Endothelial cell of hepatic sinusoid (primary cell): ENCODE measurements around the gene PRDM12.
"Not testable (repeated sequence)": the region's sequence is repeated elsewhere in the genome, so short reads cannot be mapped to it uniquely, and the experiment has no call there.

Source experiments
- in situ Hi-C: cut with HindIII; loops from 2 replicates; pipeline ENCODE4 v1.10.0; 2017; ENCODE audit warnings: low sequenced_read_pairs

PRDM12 gene

DNA sequence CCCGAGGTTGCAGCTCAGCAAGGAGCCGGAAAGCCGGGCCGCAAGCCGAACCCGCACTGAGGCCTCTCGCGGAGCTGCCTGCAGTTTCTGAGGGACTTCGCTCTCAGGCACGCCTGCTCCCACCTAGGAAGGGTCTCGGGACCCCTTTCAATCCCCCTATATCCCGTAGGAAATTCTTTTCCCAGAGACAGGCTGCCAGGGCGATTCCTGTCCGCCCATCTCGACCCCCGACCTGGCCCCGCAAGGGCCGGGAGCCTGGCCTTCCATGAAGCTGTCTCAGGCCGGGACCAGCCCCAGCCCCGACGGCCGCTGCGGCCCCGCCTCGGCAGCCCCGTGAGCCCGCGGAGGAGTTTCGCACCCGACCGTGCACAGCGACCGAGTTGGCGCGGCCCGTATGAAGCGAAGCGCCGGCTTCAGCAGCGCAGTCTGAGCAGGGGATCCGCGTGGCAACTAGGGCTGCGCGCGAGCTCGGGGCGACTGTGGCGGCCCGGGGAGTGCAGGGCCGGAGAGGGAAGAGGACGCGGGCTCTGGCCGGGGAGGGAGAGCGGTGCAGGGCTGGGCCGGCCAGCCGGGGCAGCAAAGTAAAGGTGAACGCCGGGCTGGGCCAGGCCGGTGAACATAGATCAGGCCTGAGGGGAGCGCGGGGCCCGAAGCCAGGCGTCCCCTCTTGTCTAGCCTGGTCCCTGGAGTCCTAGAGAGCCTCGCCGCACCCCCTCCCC is 977 bp upstream of the PRDM12 start:
- in situ Hi-C loops = no loop called here

DNA sequence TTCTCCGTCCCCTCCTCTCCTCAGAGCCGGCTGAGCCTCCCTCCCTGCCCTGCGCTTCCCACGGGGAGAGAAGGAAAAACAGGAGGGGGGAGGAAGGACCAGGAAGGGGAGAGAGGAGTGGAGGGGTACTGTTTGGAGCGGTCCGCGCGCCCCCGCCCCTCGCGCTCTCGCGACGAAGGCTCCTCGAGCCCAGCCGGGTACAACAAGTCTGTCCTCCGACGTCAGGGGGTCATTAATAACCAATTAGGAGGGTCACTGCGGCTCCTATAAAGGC is 480 bp upstream of the PRDM12 start:
- in situ Hi-C loops = no loop called here

DNA sequence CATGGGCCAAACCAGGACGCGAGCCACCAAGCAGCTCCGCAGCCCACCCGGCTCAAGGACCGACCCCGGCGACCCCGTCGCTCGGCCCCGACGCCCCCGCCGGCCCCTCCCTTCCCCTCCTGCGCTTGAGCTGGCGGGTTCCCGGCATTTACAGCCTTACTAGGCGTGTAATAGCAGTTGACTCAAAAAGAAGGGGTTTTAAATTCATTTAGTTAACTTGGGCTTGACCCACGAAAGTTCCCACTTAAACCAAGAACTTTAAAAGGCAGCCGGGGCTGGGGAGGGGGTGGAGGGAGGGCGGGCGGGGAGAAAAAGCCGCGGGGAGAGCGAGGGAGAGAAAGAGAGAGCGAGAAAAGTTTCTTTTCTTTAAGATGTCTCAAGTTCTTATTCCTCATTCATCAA is 636 bp downstream of the PRDM12 start:
- in situ Hi-C loops = loop anchor here (5.0 kb wide), 1 partner anchor 43 kb away; no protein-coding TSS in a partner anchor

DNA sequence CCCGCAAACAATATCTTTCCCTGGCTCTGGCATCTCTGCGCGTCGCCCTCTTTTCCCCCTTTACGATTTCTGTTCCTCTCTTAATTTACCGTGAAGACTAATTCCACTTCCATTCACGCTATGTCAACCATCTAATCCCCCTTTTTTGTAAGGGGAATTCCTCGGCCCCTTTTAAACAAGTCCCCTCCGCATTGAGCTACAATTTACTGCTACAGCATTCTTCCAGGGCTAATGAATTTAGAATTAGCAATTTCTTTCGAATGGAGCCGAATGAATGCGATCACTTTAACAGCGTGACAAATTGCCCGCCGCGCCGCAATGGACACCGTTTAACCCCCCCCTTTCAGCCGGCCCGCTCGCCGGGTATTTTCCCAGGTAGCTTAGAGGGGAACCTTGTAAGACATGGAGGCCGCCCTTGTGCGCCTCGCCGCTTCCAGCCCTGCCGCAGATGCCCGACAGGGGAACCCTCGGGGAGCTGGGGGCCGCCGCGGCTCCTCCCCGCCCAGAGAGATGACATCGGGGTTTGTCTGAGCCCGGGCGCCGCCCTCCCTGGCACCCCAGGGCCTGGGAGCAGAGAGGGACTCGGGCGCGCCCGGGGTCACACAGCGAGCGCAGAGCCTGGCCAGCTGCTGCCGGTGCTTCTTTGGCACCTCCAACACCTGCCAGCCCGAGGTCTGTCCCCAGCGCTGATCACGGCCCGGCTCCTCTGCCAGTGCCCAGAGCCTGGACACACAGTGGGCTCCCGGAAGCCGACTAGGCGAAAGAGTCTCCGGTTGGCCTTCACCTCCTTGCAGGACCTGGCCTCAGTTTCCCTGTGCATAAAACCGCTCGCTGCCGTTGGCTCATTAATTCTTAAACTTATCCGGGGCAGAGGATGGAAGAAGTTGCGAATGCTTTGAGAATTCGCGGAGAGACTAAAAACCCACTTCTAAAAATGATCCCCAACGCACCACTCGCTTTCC is 1.3 kb downstream of the PRDM12 start:
- in situ Hi-C loops = loop anchor here (5.0 kb wide), 1 partner anchor 43 kb away; no protein-coding TSS in a partner anchor

DNA sequence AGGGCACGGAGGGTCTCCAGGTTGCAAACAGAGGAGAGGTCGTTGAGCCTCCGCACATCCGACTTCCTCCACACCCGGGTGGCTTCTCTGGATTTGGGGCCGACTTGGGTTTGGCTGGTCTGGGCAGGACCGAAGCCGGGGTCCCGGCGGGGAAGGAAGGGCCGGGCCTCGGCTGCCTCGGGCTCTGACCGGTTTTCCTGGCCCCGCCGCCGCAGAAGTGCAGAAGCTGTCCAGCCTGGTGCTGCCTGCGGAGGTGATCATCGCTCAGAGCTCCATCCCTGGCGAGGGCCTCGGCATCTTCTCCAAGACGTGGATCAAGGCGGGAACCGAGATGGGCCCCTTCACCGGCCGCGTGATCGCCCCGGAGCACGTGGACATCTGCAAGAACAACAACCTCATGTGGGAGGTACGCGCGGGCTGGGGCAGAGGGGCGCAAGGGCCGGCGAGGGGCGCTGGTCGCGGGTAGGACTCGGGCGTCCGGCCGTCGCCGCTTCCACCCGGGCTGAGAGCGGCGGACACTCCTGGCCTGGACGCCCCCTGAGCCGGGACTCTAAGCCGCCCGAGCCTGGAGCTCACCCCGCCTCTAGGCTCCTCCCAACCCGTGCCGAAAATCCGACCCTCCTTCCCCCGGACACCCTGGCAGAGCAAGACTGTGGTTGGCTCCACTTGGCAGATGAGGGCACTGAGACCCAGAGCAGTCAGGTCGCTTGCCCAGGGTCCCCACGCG is 2.2 kb downstream of the PRDM12 start:
- in situ Hi-C loops = loop anchor here (5.0 kb wide), 1 partner anchor 44 kb away; no protein-coding TSS in a partner anchor

DNA sequence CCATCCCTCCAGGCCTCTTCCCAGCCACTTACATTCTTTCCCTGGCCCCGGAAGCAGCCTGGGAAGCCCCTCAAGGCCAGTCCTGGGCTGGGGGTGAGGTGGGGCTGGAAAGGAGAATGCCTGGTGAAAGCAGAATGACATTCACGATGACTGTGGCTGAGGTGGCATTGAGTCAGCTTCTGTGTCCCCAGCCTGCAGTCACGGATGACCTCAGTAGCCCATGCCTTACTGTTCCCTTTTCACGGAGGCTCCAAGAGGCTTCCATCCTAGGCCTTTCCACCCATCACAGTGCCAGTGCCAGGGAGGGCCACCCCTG is 2.7 kb downstream of the PRDM12 start:
- in situ Hi-C loops = loop anchor here (5.0 kb wide), 1 partner anchor 45 kb away; no protein-coding TSS in a partner anchor

DNA sequence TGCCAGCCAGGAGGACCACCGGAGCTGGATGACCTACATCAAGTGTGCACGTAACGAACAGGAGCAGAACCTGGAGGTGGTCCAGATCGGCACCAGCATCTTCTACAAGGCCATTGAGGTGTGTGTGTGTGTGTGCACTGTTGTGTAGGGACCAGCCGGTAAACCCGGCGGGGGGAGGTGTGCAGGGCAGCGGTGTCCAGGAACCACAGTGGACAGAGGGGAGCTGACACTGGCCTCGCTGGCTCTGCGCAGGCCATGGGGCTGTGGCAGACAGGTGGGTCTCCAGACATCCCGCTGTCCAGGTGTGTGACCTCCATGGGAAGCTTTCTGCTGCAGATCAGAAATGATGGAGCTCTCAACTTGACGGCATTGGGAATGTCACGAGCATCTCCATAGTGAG is 3.8 kb downstream of the PRDM12 start:
- in situ Hi-C loops = loop anchor here (5.0 kb wide), 1 partner anchor 46 kb away; no protein-coding TSS in a partner anchor

DNA sequence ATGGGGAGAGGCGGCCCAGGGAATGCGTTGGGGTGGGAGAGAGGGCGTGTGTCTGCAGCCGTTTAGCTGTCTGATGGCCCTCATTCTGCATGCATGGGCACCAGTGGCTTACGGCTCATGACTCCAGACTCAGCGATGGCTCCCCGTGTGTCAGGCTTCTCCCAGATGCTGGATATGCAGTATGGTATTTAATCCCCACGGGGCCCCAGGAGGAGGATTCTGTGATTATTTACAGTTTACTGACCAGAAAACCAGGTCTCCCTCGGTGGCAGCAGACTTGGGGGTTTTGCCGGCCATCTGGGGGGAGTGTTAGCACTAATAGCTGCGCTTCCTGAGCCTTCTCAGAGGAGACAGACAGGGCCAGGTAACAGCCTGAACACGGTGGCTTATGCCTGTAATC is 4.3 kb downstream of the PRDM12 start:
- in situ Hi-C loops = loop anchor here (5.0 kb wide), 1 partner anchor 46 kb away; no protein-coding TSS in a partner anchor

DNA sequence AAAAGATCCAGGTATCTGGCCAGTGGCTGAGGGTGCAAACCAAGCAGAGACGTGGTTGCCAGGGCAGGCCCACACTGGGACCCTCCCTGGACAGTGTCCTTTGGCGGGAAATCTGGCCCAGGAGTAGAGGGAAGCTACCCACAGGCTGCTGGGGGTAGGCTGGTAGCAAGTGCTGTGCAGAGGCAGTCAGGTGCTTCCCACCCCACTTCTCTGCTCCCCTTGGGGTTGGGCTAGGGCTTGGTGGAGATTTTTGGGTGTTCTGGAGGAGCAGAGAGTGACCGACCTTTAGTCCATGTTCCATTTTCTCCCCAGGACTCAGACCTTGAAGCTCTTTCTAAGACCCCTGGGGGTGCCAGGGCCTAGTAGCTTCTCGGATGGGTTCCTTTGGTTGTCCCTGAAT is 5.6 kb downstream of the PRDM12 start:
- in situ Hi-C loops = loop anchor here (5.0 kb wide), 1 partner anchor 48 kb away; no protein-coding TSS in a partner anchor

DNA sequence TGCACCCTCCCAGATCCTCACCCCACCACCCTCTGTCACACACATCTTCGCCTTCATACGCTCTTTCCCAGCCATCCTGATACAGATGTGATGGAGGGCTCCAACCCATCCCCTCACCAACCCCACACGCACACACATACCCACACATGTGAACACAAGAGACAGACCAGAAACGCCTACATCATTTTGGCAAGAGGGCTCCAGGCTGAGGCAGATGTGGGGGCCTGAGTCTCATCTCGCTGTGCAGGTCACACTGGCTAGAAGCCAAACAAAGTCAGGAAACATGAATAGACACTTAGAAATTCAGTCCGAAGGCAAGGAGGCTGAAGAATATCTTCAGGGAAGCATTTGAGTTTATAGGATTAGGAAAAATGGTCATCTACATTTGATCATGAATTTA is 6.2 kb downstream of the PRDM12 start:
- in situ Hi-C loops = no loop called here

DNA sequence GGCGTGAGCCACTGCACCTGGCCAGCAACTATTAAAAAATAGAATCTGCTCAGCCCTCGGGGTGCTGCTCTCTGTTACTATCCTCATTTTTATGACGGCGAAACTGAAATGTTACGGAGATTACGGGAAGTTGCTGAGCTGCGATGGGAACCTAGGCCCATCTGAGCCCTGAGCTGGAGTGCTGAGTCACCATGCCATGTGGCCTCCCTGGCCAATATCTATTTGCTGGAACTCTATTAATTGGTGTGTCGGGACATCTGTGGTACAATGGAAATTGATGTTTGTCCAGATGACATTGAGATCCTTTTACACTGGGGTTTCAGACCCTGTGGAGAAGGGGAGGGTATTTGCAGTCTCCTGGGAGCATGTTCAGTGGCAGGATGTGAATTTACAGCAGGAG is 8.1 kb downstream of the PRDM12 start:
- in situ Hi-C loops = no loop called here

DNA sequence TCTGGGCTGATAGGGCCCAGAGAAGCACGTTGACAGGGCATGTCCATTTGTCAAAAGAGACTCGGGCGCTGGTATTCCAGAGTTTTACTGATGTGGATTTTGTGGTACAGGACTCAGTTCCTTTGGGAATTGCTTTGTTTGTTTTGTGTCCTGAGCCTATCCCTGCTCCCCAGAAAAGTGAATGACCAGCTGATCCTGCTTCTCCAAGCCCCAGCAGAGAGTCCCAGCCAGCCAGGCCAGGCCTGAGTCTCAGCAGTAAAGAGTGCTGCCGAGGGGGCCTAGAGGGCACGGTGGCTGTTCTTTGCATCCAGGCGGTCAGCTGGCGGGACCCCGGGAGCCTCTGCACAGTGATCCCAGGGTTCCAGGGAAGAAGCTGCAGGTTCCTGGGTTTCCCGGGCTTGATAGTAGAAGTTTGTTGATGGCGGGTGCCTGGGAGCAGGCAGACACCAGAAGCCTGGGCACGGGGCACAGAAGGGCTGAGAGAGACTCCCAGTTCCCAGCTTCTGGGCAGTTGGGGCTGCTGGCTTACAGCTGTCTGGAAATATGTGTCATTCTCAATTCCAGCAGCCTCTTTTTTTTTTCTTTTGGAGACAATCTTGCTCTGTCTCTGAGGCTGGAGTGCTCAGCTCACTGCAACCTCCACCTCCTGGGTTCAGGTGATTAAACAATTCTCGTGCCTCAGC is 8.7 kb downstream of the PRDM12 start:
- in situ Hi-C loops = no loop called here

DNA sequence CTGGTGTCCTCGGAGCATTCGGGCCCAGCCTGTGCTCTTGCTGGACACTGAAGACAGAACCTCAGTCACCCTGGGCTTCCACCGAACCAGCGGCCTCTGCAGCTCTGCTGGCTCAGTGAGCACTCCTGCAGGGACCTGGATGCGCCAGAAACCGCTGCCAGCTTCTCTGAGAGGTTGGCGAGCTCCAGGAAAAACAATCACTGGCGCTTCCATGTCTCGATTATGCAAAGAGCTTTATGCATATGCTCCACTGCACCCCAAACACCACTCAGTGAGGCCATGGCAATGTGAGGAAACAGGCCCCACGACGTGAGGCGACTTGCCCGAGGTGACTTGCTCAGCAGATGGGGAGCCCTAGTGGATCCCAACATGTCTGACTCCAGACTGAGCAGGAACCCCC is 11.0 kb downstream of the PRDM12 start:
- in situ Hi-C loops = no loop called here

DNA sequence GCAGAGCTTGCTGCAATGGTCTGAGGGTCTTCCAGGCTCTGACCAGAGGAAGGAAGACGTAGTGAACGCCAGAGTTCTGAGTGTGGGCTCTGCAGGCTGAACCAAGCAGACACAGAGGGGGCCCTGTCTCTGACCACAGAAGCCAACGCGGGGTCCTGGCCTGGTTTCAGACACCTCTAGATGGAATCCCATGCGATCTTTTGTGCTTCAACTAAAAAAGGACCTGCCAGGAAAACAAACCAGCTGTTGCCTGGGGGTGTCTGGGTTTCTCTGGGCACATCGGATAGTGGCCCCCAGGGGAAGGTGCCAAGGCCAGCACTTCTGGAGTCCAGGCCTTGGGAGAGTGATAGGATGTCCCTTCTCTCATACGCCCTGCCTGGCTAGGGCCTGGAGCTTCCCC is 12.9 kb downstream of the PRDM12 start:
- in situ Hi-C loops = no loop called here

DNA sequence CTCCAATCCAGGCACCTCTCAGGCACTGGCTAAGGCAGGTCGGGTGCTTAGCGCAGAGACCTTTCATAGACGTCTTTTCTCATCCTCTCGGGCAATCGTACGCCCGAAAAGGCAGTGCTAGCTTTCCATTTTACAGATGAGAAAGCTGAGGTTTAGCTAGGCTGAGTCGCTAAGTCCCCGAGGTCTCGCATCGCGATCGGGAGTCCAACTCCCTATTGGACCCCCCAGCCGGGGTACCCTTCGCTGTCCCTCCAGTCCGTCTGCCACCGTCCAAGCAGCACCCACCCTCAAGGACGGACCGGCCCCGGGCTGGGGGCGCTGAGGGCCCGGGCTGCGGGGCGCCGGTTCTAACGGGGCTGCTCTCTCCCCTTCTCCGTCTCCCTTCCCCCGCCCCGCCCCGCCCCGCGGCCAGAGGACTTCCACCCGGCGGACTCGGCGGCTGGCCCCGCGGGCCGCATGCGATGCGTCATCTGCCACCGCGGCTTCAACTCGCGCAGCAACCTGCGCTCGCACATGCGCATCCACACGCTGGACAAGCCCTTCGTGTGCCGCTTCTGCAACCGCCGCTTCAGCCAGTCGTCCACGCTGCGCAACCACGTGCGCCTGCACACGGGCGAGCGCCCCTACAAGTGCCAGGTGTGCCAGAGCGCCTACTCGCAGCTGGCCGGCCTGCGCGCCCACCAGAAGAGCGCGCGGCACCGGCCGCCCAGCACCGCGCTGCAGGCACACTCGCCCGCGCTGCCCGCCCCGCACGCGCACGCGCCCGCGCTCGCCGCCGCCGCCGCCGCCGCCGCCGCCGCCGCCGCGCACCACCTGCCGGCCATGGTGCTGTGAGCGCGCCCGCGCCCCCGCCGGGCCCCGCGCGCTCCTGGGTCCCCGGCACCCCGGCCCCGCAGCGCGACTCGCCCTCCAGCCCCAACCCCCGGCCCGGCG is 16.7 kb downstream of the PRDM12 start:
- in situ Hi-C loops = no loop called here

DNA sequence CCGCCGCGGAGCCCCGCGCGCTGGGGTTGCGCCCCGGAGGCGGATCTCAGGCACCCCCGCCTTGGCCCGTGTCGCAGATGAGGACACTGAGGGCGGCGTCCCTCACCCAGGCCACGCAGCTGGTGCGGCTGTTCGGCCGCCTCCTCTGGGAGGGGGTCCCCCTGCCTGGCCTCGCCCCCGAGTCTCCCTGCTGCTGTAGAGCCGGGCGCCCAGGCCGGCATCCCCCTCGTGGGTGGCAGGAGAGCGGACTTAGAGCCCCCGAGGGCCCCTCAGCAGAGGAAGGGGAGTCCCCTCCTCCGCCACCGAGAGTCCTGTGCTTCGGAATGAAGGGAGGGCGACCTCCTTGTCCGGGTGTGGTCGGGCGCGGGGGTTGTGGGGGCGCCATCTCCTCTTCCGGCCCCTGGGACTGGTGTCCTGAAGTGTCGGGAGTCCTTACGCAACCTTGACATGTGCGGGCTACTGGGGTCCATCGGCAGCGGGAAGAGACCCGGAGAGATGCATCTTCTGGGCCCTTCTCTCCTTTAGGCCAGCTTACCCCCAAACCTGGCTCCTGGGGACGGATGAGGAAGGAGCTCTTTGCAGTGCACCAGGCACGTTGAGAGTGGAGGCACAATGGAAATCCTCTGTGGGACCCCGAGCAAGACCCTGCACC is 17.5 kb downstream of the PRDM12 start:
- in situ Hi-C loops = no loop called here

DNA sequence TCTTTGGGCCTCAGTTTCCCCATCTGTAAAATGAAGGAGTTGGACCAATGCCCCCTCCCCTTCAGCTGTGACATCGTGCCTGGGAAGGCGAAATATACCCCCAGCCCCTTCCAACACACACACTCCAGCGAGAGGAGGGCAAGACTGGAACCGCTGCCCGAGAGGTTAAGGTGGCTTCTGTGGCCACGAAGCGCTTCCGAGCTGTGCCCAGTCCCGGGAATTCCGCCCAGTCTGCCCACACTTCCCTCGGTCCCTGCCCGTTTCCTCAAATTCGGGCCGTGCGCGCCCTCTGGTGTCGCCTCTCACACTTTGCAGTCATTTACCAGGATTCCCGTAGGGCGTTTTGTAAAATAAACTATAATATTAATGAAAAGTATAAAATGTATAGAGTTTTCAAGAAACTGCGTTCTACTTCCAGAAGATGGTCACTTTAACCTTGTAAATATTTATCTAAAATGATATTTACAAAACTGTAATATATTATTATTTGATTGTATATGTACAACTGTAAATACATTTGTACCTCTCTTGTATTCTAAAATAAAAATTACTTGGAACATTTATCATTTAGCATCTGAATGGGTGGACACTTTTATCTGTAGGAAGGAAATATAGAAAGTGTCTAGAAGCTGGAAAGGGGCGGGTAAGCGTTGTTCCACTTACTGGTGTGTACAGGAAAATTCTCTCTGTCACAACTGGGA is 18.2 kb downstream of the PRDM12 start:
- in situ Hi-C loops = no loop called here

DNA sequence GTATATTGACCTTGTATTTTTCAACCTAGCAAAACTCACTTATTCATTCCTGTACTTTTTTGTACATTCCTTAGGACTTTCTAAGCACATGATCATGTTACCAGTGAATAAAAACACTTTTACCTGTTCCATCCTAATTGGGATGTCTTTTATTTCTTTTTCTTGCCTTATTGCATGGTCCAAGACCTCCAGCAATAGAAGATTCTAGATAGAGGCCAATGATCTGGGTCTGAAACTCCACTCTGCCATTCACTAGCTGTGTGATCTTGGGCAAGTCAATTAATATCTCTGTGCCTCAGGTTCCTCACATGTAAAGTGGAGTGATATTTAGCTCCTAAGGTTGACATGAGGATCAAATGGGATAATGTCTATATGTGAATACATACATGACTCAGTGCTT is 20.7 kb downstream of the PRDM12 start:
- in situ Hi-C loops = no loop called here

DNA sequence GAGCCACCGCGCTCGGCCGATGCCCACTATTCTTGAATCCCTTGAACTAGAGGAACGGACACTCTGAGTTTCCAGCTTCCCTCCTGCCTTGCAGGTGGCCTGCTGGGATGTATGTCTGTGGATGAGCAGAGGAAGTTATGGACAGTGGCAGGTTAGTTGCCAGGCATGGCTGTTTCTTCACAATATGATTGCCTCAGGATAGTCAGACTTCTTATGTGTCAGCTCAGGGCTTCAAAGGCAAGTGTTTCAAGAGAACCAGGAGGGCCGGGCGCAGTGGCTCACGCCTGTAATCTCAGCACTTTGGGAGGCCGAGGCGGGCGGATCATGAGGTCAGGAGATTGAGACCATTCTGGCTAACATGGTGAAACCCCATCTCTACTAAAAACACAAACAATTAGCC is 21.6 kb downstream of the PRDM12 start:
- in situ Hi-C loops = not testable (repeated sequence)
